H1 (cell line): ENCODE measurements around the gene INTS1. TPM values are rescaled to one million over a fixed set of nuclear protein-coding genes. Genes with fewer than 3 reads are reported as not detected.

Experiments
- CTCF ChIA-PET: fragments of 300-600 bp; sonication (Branson Sonifier 250); formaldehyde crosslinking; loops from one replicate; lab custom pipeline; 2021; ENCODE audit not compliant: partially characterized antibody; lab: Charles Lee
- POLR2A ChIA-PET: fragments of 300-600 bp; sonication (Branson Sonifier 250); formaldehyde crosslinking; loops from one replicate; lab custom pipeline; 2021; ENCODE audit warnings: inconsistent platforms; ENCODE audit not compliant: partially characterized antibody; lab: Charles Lee
- DNase-seq, 2 experiments: peaks; one replicate each; pipeline versions ENCODE4 v3.0.0 to v3.0.0-alpha.2; 2010 to 2022; ENCODE audit warnings: low spot score in 2 of 2, low read depth in 1 of 2, mixed read lengths in 1 of 2
- FAIRE-seq: peaks from 2 replicates; lab custom pipeline; 2011; peaks lifted over from hg19 to GRCh38; lab: Jason Lieb, UNC
- H2AFZ ChIP-seq: 2 replicates; pipeline ENCODE4 v1.8.1; 2012; ENCODE audit warnings: low read length, inconsistent platforms
- H2AK5ac ChIP-seq: 2 replicates; pipeline ENCODE4 v1.6.1; 2013; ENCODE audit warnings: low read depth, low read length
- H2BK120ac ChIP-seq: replicated peaks from 2 replicates; pipeline ENCODE3; 2013; ENCODE audit warnings: low read depth, low read length, inconsistent platforms
- H2BK12ac ChIP-seq: 2 replicates; pipeline ENCODE4 v1.6.1; 2013; ENCODE audit warnings: low read depth, low read length
- H2BK15ac ChIP-seq: 2 replicates; pipeline ENCODE4 v1.6.1; 2013; ENCODE audit warnings: low read length
- H2BK20ac ChIP-seq: 2 replicates; pipeline ENCODE4 v1.6.1; 2013; ENCODE audit warnings: low read length
- H2BK5ac ChIP-seq: 2 replicates; pipeline ENCODE4 v1.6.1; 2013; ENCODE audit warnings: low read depth, low read length
- H3K14ac ChIP-seq: 2 replicates; pipeline ENCODE4 v1.6.1; 2013; ENCODE audit warnings: inconsistent platforms; ENCODE audit not compliant: insufficient read length
- H3K18ac ChIP-seq: 2 replicates; pipeline ENCODE4 v1.6.1; 2013; ENCODE audit warnings: low read length; ENCODE audit errors: extremely low read depth
- H3K23ac ChIP-seq: 2 replicates; pipeline ENCODE4 v1.6.1; 2013; ENCODE audit warnings: inconsistent platforms; ENCODE audit not compliant: insufficient read length
- H3K23me2 ChIP-seq: 2 replicates; pipeline ENCODE4 v1.6.1; 2013; ENCODE audit warnings: low read depth, low read length
- H3K27ac ChIP-seq: 2 replicates; pipeline ENCODE4 v1.6.1; 2011; ENCODE audit warnings: low read depth, low read length, inconsistent platforms
- H3K27me3 ChIP-seq, 4 experiments: replicated peaks in 1 of 4; 1 replicate in 1 of 4; 2 replicates in 3 of 4; pipeline versions ENCODE4 v1.6.1 to v1.8.1; 2011 to 2013; ENCODE audit warnings: low read length in 3 of 4, mild to moderate bottlenecking in 3 of 4, inconsistent platforms in 2 of 4, mixed read lengths in 2 of 4, moderate library complexity in 1 of 4; ENCODE audit not compliant: control insufficient read depth in 3 of 4, insufficient read depth in 3 of 4; ENCODE audit errors: extremely low read depth in 1 of 4
- H3K36me3 ChIP-seq, 4 experiments: 2 replicates each; pipeline versions ENCODE4 v1.6.1 to v1.8.1; 2011 to 2013; ENCODE audit warnings: mild to moderate bottlenecking in 4 of 4, low read length in 3 of 4, moderate library complexity in 2 of 4, control low read depth in 1 of 4, inconsistent platforms in 1 of 4; ENCODE audit not compliant: insufficient read depth in 4 of 4, control insufficient read depth in 2 of 4
- H3K4ac ChIP-seq: replicated peaks from 2 replicates; pipeline ENCODE3; 2013; ENCODE audit warnings: low read length, low read depth, mixed read lengths, inconsistent platforms; ENCODE audit not compliant: insufficient read length
- H3K4me1 ChIP-seq, 4 experiments: replicated peaks in 1 of 4; 1 replicate in 1 of 4; 2 replicates in 3 of 4; pipeline versions ENCODE4 v1.6.1 to v1.8.1; 2011 to 2013; ENCODE audit warnings: low read length in 3 of 4, inconsistent platforms in 2 of 4, mixed read lengths in 1 of 4; ENCODE audit not compliant: insufficient read depth in 4 of 4, control insufficient read depth in 3 of 4
- H3K4me2 ChIP-seq, 2 experiments: 2 replicates each; pipeline versions ENCODE4 v1.6.1 to v1.8.1; 2011 to 2013; ENCODE audit warnings: low read depth in 2 of 2, low read length in 2 of 2, control low read depth in 1 of 2, inconsistent platforms in 1 of 2, mild to moderate bottlenecking in 1 of 2; ENCODE audit not compliant: insufficient read depth in 1 of 2
- H3K4me3 ChIP-seq, 4 experiments: fragments of 200-600, 300-600 bp in 1 of 4; sonication (generic), shearing (Covaris generic), sonication (Bioruptor Twin) in 1 of 4; 2 replicates each; pipeline versions ENCODE4 v1.5.1 to v1.8.1; 2011 to 2016; ENCODE audit warnings: low read length in 4 of 4, low read depth in 3 of 4, control low read depth in 2 of 4, inconsistent platforms in 2 of 4, mild to moderate bottlenecking in 2 of 4, mixed read lengths in 1 of 4, moderate library complexity in 1 of 4; ENCODE audit not compliant: insufficient read depth in 2 of 4; ENCODE audit errors: extremely low read depth in 1 of 4
- H3K56ac ChIP-seq: replicated peaks from 2 replicates; pipeline ENCODE3; 2013; ENCODE audit warnings: low read depth, mild to moderate bottlenecking, mixed read lengths, low read length, inconsistent platforms; ENCODE audit not compliant: insufficient read length
- H3K79me1 ChIP-seq: 2 replicates; pipeline ENCODE4 v1.6.1; 2013; ENCODE audit warnings: low read depth, low read length, control low read depth
- H3K79me2 ChIP-seq, 2 experiments: 2 replicates each; pipeline versions ENCODE4 v1.6.1 to v1.8.1; 2012 to 2013; ENCODE audit warnings: low read length in 2 of 2, mild to moderate bottlenecking in 2 of 2, inconsistent platforms in 1 of 2; ENCODE audit not compliant: insufficient read depth in 2 of 2, control insufficient read depth in 1 of 2
- H3K9ac ChIP-seq, 4 experiments: replicated peaks in 1 of 4; 1 replicate in 1 of 4; 2 replicates in 3 of 4; pipeline versions ENCODE4 v1.6.1 to v1.8.1; 2011 to 2013; ENCODE audit warnings: low read depth in 3 of 4, low read length in 3 of 4, control low read depth in 2 of 4, mild to moderate bottlenecking in 2 of 4, moderate library complexity in 2 of 4, inconsistent platforms in 1 of 4; ENCODE audit errors: extremely low read depth in 1 of 4
- H3K9me3 ChIP-seq, 2 experiments: 2 replicates each; pipeline versions ENCODE4 v1.6.1 to v1.8.1; 2012 to 2013; ENCODE audit warnings: mild to moderate bottlenecking in 2 of 2, moderate library complexity in 2 of 2, control low read depth in 1 of 2, inconsistent platforms in 1 of 2, low read depth in 1 of 2, low read length in 1 of 2, mixed read lengths in 1 of 2; ENCODE audit not compliant: insufficient read depth in 2 of 2
- H4K20me1 ChIP-seq, 2 experiments: replicated peaks in 1 of 2; 2 replicates each; pipeline versions ENCODE3 to v1.8.1; 2011 to 2013; ENCODE audit warnings: inconsistent platforms in 2 of 2, low read length in 2 of 2, mild to moderate bottlenecking in 1 of 2; ENCODE audit not compliant: insufficient read depth in 2 of 2, control insufficient read depth in 1 of 2
- H4K5ac ChIP-seq: 2 replicates; pipeline ENCODE4 v1.6.1; 2013; ENCODE audit warnings: low read length, low read depth, mixed read lengths, inconsistent platforms; ENCODE audit not compliant: insufficient read length
- H4K8ac ChIP-seq: 2 replicates; pipeline ENCODE4 v1.8.0; 2013; ENCODE audit warnings: mild to moderate bottlenecking, moderate library complexity, low read length, inconsistent platforms; ENCODE audit not compliant: insufficient read depth; ENCODE audit errors: extremely low read depth
- H4K91ac ChIP-seq: replicated peaks from 2 replicates; pipeline ENCODE3; 2013; ENCODE audit warnings: low read length, mixed read lengths, inconsistent platforms; ENCODE audit not compliant: insufficient read length
- CBX8 ChIP-seq: fragments of 300-800, 300-1000 bp; sonication (generic); IDR thresholded peaks from 2 replicates; pipeline ENCODE4 v1.7.1; 2016; ENCODE audit warnings: low read depth, low read length, borderline replicate concordance
- CREB1 ChIP-seq: IDR thresholded peaks from 2 replicates; pipeline ENCODE4 v1.6.1; 2012; ENCODE audit warnings: inconsistent platforms
- CTBP2 ChIP-seq: IDR thresholded peaks from 2 replicates; pipeline ENCODE4 v1.7.0; 2011; ENCODE audit warnings: borderline replicate concordance, mild to moderate bottlenecking, moderate library complexity, mixed read lengths, low read length; ENCODE audit not compliant: insufficient read depth, insufficient read length
- EZH2 ChIP-seq: fragments of 200-600 bp; sonication (generic); IDR thresholded peaks from 2 replicates; pipeline ENCODE4 v1.7.1; 2012; ENCODE audit warnings: low read depth, mild to moderate bottlenecking, moderate library complexity, low read length, inconsistent platforms; ENCODE audit not compliant: severe bottlenecking
- FOSL1 ChIP-seq: IDR thresholded peaks from 2 replicates; pipeline ENCODE4 v1.6.1; 2011; ENCODE audit warnings: mild to moderate bottlenecking, low read depth, low read length, moderate library complexity; ENCODE audit not compliant: insufficient read depth
- PHF8 ChIP-seq: fragments of 200-600 bp; sonication (generic); conservative IDR thresholded peaks from 2 replicates; pipeline ENCODE4 v1.7.1; 2012; ENCODE audit warnings: low read depth, mild to moderate bottlenecking, inconsistent platforms, low read length, moderate library complexity
- SIN3A ChIP-seq, 2 experiments: IDR thresholded peaks in 1 of 2; conservative IDR thresholded peaks in 1 of 2; 2 replicates each; pipeline ENCODE4 v1.6.1; 2011 to 2012; ENCODE audit warnings: low read length in 2 of 2, improper control_type of control experiment in 1 of 2, low read depth in 1 of 2, mild to moderate bottlenecking in 1 of 2
- SP1 ChIP-seq: IDR thresholded peaks from 2 replicates; pipeline ENCODE4 v1.6.1; 2011; ENCODE audit warnings: low read depth, low read length
- TAF1 ChIP-seq: IDR thresholded peaks from 2 replicates; pipeline ENCODE4 v1.6.1; 2011; ENCODE audit warnings: mild to moderate bottlenecking, low read depth, low read length
- TCF12 ChIP-seq: IDR thresholded peaks from 2 replicates; pipeline ENCODE4 v1.6.1; 2011; ENCODE audit warnings: low read depth, mild to moderate bottlenecking, low read length
- WGBS, 2 experiments: shearing (Covaris generic) in 1 of 2; methylation state at CpG; one replicate each; pipeline versions ENCODE4 v1.1.6 to v1.1.7; 2013 to 2015; ENCODE audit warnings: low lambda C conversion rate in 2 of 2, mixed read lengths in 2 of 2, inconsistent platforms in 1 of 2, low coverage in 1 of 2, missing lambda C conversion rate in 1 of 2; ENCODE audit not compliant: insufficient replicate concordance in 2 of 2, insufficient coverage in 1 of 2, insufficient read length in 1 of 2; ENCODE audit errors: extremely low coverage in 1 of 2, missing lambda C conversion rate in 1 of 2; 5-methylcytosine and 5-hydroxymethylcytosine counted together
- polyA plus RNA-seq, 7 experiments: library from polyadenylated mRNA; depleted of rRNA in 3 of 7; stranded (reverse) in 5 of 7; unstranded in 2 of 7; fragments of >200 nt in 5 of 7; fragments of 200-250 nt in 2 of 7; gene quantifications; 1 replicate in 5 of 7; 2 replicates in 1 of 7; 4 replicates in 1 of 7; pipeline versions ENCODE4 v1.2.1 to v1.2.3, GENCODE V29; 2011 to 2013; ENCODE audit warnings: missing spikeins in 2 of 7, mixed read lengths in 2 of 7
- total RNA-seq: library from RNA; stranded (reverse); fragmentation: NEBNext Ultra II Directional; extraction: Animal tissue kit (Norgen Biotek cat#: 25700); gene quantifications from 2 replicates; pipeline ENCODE4 v1.2.1, GENCODE V29; 2021
- TF ChIP-seq, protein P1 (sequence below), 3 experiments: IDR thresholded peaks; 1 replicate in 2 of 3; 2 replicates in 1 of 3; pipeline versions ENCODE4 v1.5.1 to v1.6.1; 2011; ENCODE audit warnings: low read length in 3 of 3, mild to moderate bottlenecking in 3 of 3, inconsistent platforms in 2 of 3, low read depth in 1 of 3, moderate library complexity in 1 of 3; ENCODE audit not compliant: insufficient read depth in 1 of 3; ENCODE audit errors: control extremely low read depth in 1 of 3

Gene INTS1
- total and polyA plus RNA-seq, 2 of the 8 experiments (the other 6 are each of a cell fraction or from before 2014, with no cell fraction given): 76.9 to 104 TPM

DNA sequence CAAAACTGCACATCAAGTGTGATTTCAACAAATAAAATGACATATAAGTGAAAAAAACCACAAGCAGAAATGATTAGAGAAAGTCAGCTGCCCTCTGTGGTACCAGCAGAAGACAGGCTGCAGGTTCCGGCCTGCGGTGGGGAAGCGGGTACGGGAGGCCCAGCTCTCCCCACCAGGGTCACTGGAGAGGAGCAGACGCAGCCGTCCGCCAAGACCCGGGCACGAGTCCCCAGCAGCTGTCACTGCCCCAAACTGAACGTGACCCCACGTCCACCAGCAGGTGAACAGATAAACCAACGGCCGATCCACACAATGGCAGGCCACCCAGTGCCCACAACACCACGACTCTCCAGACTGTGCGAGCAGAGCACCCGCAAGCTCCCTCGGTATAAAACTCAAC lies 28.8 kb downstream of the INTS1 start:
- WGBS, 2 experiments: 89% methylated on average over 17 of the region's 17 CpGs; no CpG with 5 or more reads in 1 of the 2 experiments
- ChIA-PET POLR2A (interaction anchor here (0.6 to 7.4 kb wide), 7 partner anchors 10 to 73 kb away, joined by 3 to 43 read pairs (median 4); no protein-coding TSS in a partner anchor), CTCF (interaction anchor here (0.7 to 4.5 kb wide), 15 partner anchors 8 to 290 kb away, joined by 3 to 38 read pairs (median 5); partner anchors contain the start of gene TMEM184A)
- Histone ChIP-seq H3K27me3 (no peaks in the 10 kb centered on the region), H2AFZ (no peak overlapping the region), H3K79me1 (no peaks in the 10 kb centered on the region; the same call in 1 of the 2 replicates), H3K14ac (no peak overlapping the region), H3K4ac (no peak overlapping the region), H2BK120ac (no peak overlapping the region), H2BK12ac (no peak overlapping the region), H2BK5ac (no peak overlapping the region), H3K23me2 (no peaks in the 10 kb centered on the region), H3K4me1 (no peaks in the 10 kb centered on the region; a peak in 1 of 7 replicates), H4K20me1 (peaks cover 0 to 23% of the 10 kb centered on the region in 2 experiments), H3K27ac (no peak overlapping the region), H3K9ac (no peak overlapping the region), H3K4me2 (no peak overlapping the region), H3K56ac (no peak overlapping the region), H3K23ac (no peak overlapping the region), H2BK20ac (no peak overlapping the region), H3K4me3 (no peak overlapping the region), H3K36me3 (peaks cover 15 to 82% (median 26%) of the 10 kb centered on the region in 4 experiments), H3K18ac (no peak overlapping the region), H4K8ac (no peak overlapping the region), H4K91ac (no peak overlapping the region), H3K9me3 (no peaks in the 10 kb centered on the region), H2BK15ac (no peak overlapping the region), H2AK5ac (no peak overlapping the region), H3K79me2 (no peaks in the 10 kb centered on the region), H4K5ac (no peak overlapping the region)
- no peak for FAIRE-seq
- no peak for DNase-seq
- TF ChIP-seq SIN3A (conservative IDR thresholded peaks at IDR 0.05 in 1 of 2, IDR thresholded peaks at IDR 0.05 in 1 of 2; ENCODE audit: low read depth in 1 of 2, low read length in 2 of 2) (no peak), EZH2 (no peak), TAF1 (no peak), TCF12 (no peak), PHF8 (no peak), CTBP2 (no peak), CREB1 (no peak), SP1 (no peak), FOSL1 (no peak), CBX8 (no peak)
- TF ChIP-seq, protein P1, sequence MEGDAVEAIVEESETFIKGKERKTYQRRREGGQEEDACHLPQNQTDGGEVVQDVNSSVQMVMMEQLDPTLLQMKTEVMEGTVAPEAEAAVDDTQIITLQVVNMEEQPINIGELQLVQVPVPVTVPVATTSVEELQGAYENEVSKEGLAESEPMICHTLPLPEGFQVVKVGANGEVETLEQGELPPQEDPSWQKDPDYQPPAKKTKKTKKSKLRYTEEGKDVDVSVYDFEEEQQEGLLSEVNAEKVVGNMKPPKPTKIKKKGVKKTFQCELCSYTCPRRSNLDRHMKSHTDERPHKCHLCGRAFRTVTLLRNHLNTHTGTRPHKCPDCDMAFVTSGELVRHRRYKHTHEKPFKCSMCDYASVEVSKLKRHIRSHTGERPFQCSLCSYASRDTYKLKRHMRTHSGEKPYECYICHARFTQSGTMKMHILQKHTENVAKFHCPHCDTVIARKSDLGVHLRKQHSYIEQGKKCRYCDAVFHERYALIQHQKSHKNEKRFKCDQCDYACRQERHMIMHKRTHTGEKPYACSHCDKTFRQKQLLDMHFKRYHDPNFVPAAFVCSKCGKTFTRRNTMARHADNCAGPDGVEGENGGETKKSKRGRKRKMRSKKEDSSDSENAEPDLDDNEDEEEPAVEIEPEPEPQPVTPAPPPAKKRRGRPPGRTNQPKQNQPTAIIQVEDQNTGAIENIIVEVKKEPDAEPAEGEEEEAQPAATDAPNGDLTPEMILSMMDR (IDR thresholded peaks at IDR 0.05; ENCODE audit: control extremely low read depth in 1 of 3, insufficient read depth in 1 of 3, low read depth in 1 of 3, low read length in 3 of 3): no peak
